Measurements from ENCODE around the gene GALNT2.

GALNT2 gene

DNA sequence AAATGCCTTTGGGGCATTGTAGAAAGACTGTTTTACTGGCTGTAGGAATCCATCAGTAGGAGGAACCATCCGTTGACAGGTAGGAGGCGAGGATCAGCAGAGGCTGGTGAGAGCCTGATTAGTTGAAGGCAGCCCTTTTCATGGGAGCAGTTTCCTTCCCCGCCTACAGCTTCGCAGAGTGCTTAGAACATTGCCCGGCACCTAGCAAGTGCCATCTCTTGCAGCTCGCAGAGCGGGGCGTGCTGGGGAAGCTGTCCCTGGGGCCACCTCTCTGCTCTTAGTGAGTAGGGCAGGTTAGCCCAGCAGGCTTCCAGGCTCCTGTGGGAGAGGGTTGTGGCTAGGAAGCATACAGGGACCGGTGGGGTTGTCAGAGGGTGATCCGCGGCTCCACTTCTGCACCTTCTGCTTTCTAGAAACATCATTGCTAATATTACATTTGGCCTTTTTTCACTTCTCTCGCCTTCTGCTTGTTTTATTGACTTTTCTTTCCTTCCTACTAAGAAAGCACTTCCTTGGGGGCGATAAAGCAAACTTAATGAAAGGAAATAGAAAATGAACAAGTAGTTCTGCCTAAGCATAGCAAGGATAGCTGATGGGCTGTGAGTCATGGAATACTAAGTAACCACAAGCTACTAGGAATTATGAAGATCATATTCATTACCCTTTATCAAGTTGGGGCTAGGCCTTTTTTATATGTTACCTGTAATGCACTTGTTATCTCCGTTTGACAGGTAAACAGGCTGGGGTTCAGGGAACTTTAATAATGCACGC is 176.7 kb downstream of the GALNT2 start:
- no peak for DNase-seq

DNA sequence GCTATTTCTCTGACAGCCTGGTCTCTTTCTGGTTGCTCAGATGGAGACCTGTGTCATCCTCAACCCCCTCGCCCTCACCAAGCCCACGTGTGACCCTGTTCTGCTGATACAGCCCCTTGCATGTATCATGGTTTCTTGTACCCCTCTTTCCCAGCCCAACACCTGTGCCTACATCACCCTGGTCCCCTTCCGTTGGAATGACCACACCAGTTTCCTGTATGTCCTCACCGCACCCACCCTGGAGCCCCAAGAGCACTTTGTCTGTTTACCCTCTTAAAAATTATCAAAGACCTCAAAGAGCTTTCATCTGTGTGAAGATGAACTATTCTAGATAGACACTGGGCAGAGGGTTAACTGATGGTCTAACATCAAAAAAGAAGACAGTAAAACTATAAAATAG is 179.5 kb downstream of the GALNT2 start:
- no peak for DNase-seq

DNA sequence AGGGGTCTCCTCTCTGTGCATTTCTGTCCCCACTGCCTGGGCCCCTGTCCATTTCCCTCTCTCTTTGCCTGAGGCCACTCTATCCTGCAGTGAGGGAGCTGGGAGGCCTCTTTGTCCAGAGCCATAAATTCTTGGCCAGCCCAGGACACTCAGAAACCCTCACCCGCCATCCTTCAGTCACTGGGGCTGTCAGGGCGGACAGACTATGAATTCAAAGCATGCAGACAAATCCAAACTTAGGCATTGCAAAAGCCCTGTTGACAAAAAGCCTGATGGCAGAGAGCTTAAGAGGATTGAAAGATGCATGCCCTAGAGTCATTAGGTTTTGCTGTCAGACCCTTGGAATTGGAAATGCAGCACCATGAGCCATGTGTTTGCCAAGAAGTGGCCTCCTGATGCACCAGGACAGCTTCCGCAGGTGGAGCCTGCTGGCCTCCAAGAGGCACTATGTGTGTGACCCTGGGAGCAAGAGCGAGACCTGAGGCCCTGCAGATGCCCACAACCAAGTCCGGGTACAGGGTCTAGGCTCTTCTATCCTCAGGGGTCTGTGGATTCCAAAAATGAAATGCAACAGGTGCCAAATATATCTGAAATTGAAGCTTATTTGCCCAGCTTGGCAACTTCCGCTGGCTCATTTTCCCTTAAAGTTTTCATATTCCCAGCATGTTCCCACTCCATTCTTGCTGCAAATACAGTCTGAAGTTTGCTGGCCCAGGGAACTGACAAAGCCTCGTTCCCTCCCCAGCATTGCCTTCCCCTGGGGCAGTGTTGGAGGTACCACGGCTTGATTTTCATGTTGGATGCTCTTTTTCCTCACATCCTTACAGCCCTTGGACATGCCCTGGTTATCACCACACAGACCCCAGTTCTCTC is 181.2 kb downstream of the GALNT2 start:
- DNase-seq = no peak

GRCh38 chr1:230248889-230249270 is 181.8 kb downstream of the GALNT2 start:
- DNase-seq = no peak

DNA sequence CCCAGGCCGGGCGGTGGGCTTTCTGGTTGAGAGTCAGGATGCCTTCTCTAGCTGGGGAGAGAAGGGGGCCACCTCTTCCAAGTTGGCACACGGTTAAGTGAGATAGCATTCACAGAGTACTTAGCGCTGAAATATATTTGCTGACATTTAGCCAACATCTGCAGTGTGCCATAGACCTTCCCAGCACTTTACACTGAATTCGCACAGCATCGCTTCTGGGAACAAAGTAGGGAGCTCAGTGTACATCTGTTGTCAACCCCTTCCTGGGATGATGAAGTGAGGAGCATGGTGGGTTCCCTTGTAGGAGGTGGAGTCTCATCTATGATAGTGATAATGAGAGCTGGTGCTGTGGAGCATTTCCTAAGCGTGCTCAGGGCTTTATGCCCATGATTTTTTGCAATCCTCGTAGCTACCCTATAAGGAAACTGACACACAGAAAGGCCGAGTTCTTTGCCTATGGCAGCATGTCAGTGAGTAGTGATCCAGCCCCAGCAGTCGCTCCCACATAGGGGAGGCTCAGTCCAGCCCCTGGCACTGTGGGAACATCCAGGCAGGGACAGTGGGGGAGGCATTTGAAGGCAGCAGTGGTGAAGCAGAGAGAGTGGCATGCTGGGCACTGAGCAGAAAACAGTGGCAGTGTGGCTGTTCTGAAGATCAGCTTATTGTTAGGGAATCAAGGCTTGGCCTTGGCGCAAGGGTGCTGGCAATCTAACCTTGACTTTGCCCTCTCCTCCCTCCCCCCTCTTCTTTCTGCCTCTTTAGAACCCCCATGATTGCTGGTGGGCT is 182.8 kb downstream of the GALNT2 start:
- DNase-seq = no peak

- no peak for DNase-seq
These were observed 183.6 kb downstream of the GALNT2 start for GRCh38 chr1:230250666-230251065.

GRCh38 chr1:230251644-230252191 is 184.7 kb downstream of the GALNT2 start:
- no peak for DNase-seq

- DNase-seq = no peak
These were observed 186.1 kb downstream of the GALNT2 start for GRCh38 chr1:230253150-230253549.

DNA sequence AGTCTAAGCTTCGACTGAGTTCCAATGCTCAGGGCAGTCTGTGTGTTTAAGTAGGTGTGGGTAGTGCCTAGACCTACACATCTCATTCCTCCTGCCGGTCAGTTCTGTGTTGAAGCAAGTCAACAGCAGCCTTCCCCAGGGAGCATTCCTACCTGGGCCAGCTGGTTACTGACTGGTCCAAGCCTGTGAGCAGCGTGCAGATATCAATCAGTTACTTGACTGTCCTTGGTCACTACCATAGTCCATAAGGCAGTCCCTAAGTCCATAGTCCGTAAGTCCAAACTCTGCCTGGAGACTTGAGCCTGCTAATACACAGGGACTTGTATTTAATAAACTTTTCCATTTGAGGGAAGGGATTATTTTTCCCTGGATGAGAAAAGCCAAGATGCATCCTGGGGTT is 187.2 kb downstream of the GALNT2 start:
- no peak for DNase-seq

DNA sequence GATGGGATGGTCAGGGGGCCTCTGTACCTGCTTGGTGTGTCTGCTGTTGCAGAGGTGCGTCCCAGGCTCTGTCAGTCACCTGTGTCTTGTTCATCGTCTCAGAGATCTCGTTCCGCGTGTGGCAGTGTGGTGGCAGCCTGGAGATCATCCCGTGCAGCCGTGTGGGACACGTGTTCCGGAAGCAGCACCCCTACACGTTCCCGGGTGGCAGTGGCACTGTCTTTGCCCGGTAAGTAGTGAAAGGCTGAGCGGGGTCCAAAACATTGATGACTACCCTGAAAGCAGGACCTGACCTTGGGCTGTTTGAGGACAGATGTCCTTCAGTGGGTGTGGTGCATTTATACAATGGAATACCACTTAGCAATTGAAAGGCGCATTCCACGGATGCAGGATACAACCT is 188.1 kb downstream of the GALNT2 start:
- DNase-seq = no peak

GRCh38 chr1:230255991-230256390 is 189.0 kb downstream of the GALNT2 start:
- DNase-seq = no peak

GRCh38 chr1:230256896-230257295 is 189.9 kb downstream of the GALNT2 start:
- no peak for DNase-seq

- DNase-seq = no peak
These were observed 192.6 kb downstream of the GALNT2 start for GRCh38 chr1:230259621-230260020.

DNA sequence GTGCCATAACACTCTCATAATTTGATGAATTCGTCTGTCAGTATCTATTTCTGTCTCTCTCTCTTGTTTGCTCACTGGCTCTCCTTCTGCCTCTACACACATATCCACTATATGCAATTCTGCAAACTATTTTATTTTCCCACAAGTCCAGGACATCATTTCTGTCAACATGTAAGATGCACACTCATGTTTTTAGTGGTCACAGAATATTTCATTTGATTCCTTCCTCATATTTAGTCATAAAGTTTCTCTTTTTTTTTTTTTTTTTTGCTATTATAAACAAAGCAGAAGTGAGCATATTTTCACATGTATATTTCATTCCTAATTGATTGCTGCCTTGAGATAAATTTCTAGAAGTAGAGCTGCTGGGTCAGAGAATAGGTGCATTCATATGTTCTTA is 193.8 kb downstream of the GALNT2 start:
- DNase-seq = no peak

DNA sequence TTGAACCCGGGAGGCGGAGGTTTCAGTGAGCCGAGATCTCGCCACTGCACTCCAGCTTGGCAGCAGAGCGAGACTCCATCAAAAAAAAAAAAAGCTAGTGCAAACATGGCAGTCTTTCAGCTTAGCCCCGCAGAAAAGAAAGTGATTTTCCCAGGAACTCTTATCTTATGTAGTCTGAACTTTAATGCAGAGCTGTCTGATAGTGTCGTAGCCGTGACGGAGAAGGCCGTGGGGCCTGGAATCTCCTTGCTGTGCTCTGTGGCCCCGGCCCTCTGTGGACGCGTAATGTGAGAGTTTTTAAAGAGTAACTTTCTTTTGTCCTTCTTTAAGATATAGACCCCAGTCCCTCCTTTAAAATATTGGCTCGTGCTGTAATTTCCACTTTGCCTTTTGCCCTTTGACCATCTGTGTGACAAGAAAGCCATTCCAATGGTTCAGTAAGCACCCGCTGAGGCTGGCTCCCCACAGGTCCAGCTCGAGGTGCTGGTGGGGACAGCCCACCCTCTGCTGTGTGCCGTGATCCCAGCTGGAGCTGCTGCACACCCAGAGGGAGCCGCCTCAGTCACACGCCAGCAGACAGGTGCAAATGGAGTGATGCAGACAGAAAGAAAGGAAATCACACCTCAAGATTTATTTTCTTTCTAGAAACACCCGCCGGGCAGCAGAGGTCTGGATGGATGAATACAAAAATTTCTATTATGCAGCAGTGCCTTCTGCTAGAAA is 195.1 kb downstream of the GALNT2 start:
- no peak for DNase-seq

DNA sequence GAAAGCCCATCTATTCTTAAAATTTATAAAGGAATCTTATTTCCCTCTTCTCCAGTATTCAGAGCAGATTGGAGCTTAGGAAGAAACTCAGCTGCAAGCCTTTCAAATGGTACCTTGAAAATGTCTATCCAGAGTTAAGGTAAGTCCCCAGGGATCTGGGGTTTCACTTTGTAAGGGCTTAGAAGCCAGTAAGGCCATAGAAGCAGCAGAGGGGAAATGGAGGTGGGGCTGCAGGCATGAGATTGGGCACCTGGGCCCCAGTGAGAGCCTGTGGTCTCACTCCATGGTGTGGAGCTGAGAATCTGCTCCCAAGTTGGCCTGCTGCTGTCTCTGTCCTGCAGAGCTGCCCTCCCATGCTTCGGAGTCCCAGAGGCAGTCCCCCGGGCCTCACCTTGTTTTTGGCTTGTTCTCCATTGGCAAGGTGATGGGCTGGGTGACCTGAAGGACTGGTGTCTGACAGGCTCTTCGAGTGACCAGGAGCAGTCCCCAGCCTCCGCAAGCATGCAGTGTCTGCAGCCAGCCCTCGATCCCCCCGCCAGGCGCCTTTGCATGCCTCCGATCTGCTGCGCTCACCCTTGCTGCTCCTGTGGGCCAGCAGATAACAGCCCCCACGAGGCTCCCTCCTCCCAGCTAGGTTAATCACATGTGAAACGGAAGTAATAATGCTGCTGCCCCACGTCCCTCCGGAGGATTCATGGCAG is 196.0 kb downstream of the GALNT2 start:
- DNase-seq = no peak

- DNase-seq = no peak
These were observed 196.6 kb downstream of the GALNT2 start for GRCh38 chr1:230263568-230264195.

GRCh38 chr1:230264342-230264741 is 197.3 kb downstream of the GALNT2 start:
- DNase-seq = no peak

DNA sequence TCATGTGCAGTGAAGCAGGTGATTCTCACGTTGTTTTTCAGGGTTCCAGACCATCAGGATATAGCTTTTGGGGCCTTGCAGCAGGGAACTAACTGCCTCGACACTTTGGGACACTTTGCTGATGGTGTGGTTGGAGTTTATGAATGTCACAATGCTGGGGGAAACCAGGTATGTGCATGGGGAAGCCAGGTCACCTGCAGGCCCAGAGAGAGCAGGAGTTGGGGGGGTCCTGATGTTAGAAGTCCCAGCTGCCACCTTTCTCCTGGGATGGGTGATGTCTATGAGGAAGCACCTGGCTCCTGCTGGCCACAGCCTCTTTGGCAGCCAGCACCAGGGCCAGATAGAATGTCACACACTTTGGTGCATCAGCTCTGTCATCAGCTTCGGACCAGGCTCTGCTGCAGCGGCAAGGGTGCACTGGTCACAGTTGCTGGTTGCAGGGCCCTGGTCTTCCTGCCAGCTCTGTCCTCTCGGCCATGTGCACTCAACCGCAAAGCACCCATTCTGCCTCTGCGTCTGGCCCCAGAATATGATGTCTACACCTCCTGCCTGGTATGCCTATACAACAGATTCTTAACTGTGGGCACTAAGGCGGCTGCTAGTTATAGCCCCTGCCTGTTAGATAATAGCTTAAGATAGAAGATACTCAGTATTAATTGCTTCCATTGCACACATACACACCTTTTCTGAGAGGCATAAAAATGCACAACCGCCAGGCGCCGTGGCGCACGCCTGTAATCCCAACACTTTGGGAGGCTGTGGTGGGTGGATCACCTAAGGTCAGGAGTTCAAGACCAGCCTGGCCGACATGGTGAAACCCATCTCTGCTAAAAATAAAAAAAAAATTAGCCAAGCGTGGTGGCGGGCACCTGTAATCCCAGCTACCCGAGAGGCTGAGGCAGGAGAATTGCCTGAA is 198.4 kb downstream of the GALNT2 start:
- DNase-seq = no peak

GRCh38 chr1:230266456-230266855 is 199.4 kb downstream of the GALNT2 start:
- DNase-seq = no peak

All from effector CD4-positive, alpha-beta T cell (primary cell).